H9 (cell line): ENCODE measurements around the gene PLXNA4. TPM values are rescaled to one million over a fixed set of nuclear protein-coding genes. Genes with fewer than 3 reads are reported as not detected.

Experiments
- DNase-seq: peaks from one replicate; pipeline ENCODE4 v3.0.0-alpha.2; 2017
- H2AFZ ChIP-seq: one replicate; pipeline ENCODE4 v1.6.1; 2013; ENCODE audit warnings: mild to moderate bottlenecking, low read length, control low read depth, moderate library complexity
- H2AK5ac ChIP-seq: 2 replicates; pipeline ENCODE4 v1.6.1; 2013; ENCODE audit warnings: low read length, control low read depth, mixed read lengths; ENCODE audit not compliant: insufficient read length
- H2BK120ac ChIP-seq: one replicate; pipeline ENCODE4 v1.6.1; 2013; ENCODE audit warnings: low read depth, mild to moderate bottlenecking, low read length, control low read depth, inconsistent platforms; ENCODE audit not compliant: poor library complexity, severe bottlenecking
- H2BK12ac ChIP-seq: 2 replicates; pipeline ENCODE4 v1.6.1; 2013; ENCODE audit warnings: low read length, control low read depth, mixed read lengths, low read depth; ENCODE audit not compliant: insufficient read length
- H2BK15ac ChIP-seq: 2 replicates; pipeline ENCODE4 v1.6.1; 2013; ENCODE audit warnings: low read depth, low read length, control low read depth
- H2BK20ac ChIP-seq: one replicate; pipeline ENCODE4 v1.6.1; 2013; ENCODE audit warnings: low read depth, mild to moderate bottlenecking, low read length, control low read depth, inconsistent platforms; ENCODE audit not compliant: poor library complexity, severe bottlenecking
- H2BK5ac ChIP-seq: 2 replicates; pipeline ENCODE4 v1.6.1; 2013; ENCODE audit warnings: low read length, control low read depth, mixed read lengths; ENCODE audit not compliant: insufficient read length
- H3K14ac ChIP-seq: 2 replicates; pipeline ENCODE4 v1.6.1; 2013; ENCODE audit warnings: low read length, control low read depth; ENCODE audit not compliant: insufficient read depth
- H3K18ac ChIP-seq: 2 replicates; pipeline ENCODE4 v1.6.1; 2013; ENCODE audit warnings: low read depth, mild to moderate bottlenecking, mixed read lengths, low read length, control low read depth; ENCODE audit not compliant: insufficient read length
- H3K23ac ChIP-seq: 2 replicates; pipeline ENCODE4 v1.6.1; 2013; ENCODE audit warnings: low read length, control low read depth, mixed read lengths, low read depth; ENCODE audit not compliant: insufficient read length
- H3K23me2 ChIP-seq: 2 replicates; pipeline ENCODE4 v1.6.1; 2013; ENCODE audit warnings: low read depth, mild to moderate bottlenecking, mixed read lengths, low read length, control low read depth; ENCODE audit not compliant: insufficient read length, poor library complexity, severe bottlenecking
- H3K27ac ChIP-seq: 2 replicates; pipeline ENCODE4 v1.5.1; 2013; ENCODE audit warnings: low read length, control low read depth, mixed read lengths, low read depth; ENCODE audit not compliant: insufficient read length
- H3K27me3 ChIP-seq: 2 replicates; pipeline ENCODE4 v1.6.1; 2013; ENCODE audit warnings: low read length, control low read depth, inconsistent platforms; ENCODE audit not compliant: insufficient read depth
- H3K4ac ChIP-seq: 2 replicates; pipeline ENCODE4 v1.6.1; 2013; ENCODE audit warnings: low read depth, mild to moderate bottlenecking, control low read depth, inconsistent platforms, low read length, moderate library complexity
- H3K4me1 ChIP-seq: 2 replicates; pipeline ENCODE4 v1.6.1; 2013; ENCODE audit warnings: low read length, control low read depth, inconsistent platforms; ENCODE audit not compliant: insufficient read depth
- H3K4me2 ChIP-seq: 2 replicates; pipeline ENCODE4 v1.6.1; 2013; ENCODE audit warnings: low read length, control low read depth, mixed read lengths; ENCODE audit not compliant: insufficient read length, insufficient read depth
- H3K56ac ChIP-seq: 2 replicates; pipeline ENCODE4 v1.6.1; 2013; ENCODE audit warnings: low read depth, mild to moderate bottlenecking, mixed read lengths, low read length, control low read depth; ENCODE audit not compliant: insufficient read length
- H3K79me1 ChIP-seq: 2 replicates; pipeline ENCODE4 v1.6.1; 2013; ENCODE audit warnings: low read depth, mild to moderate bottlenecking, moderate library complexity, low read length, control low read depth, inconsistent platforms; ENCODE audit not compliant: insufficient read depth, poor library complexity, severe bottlenecking
- H3K79me2 ChIP-seq: 2 replicates; pipeline ENCODE4 v1.6.1; 2013; ENCODE audit warnings: low read length, control low read depth, inconsistent platforms; ENCODE audit not compliant: insufficient read depth
- H3K9ac ChIP-seq: 2 replicates; pipeline ENCODE4 v1.6.1; 2013; ENCODE audit warnings: low read length, control low read depth, mixed read lengths; ENCODE audit not compliant: insufficient read length; ENCODE audit errors: extremely low read depth
- H3K9me3 ChIP-seq: one replicate; pipeline ENCODE4 v1.6.1; 2013; ENCODE audit warnings: low read depth, low read length, inconsistent platforms; ENCODE audit not compliant: control insufficient read depth
- H3T11ph ChIP-seq: one replicate; pipeline ENCODE4 v1.6.1; 2013; ENCODE audit warnings: mild to moderate bottlenecking, low read length, control low read depth, inconsistent platforms
- H4K20me1 ChIP-seq: one replicate; pipeline ENCODE4 v1.6.1; 2013; ENCODE audit not compliant: control insufficient read depth, insufficient read length, insufficient read depth
- H4K5ac ChIP-seq: 2 replicates; pipeline ENCODE4 v1.6.1; 2013; ENCODE audit warnings: low read depth, mild to moderate bottlenecking, mixed read lengths, low read length, control low read depth; ENCODE audit not compliant: insufficient read length
- H4K8ac ChIP-seq: replicated peaks from 2 replicates; pipeline ENCODE4 v1.6.1; 2013; ENCODE audit warnings: low read length, control low read depth, mixed read lengths, low read depth; ENCODE audit not compliant: insufficient read length
- H4K91ac ChIP-seq: 2 replicates; pipeline ENCODE4 v1.6.1; 2013; ENCODE audit warnings: low read depth, mild to moderate bottlenecking, moderate library complexity, mixed read lengths, low read length, control low read depth; ENCODE audit not compliant: insufficient read length
- H3K27ac Mint-ChIP-seq, 3 experiments: 2 replicates in 2 of 3; 3 replicates in 1 of 3; pipeline ENCODE4 v1.8.0; 2020 to 2021; ENCODE audit warnings: mixed read lengths in 3 of 3, mild to moderate bottlenecking in 1 of 3, moderate library complexity in 1 of 3
- H3K27me3 Mint-ChIP-seq: 2 replicates; pipeline ENCODE4 v1.8.0; 2021; ENCODE audit warnings: low read depth, mild to moderate bottlenecking, moderate library complexity, mixed read lengths
- H3K36me3 Mint-ChIP-seq, 3 experiments: 2 replicates in 2 of 3; 3 replicates in 1 of 3; pipeline ENCODE4 v1.8.0; 2020 to 2021; ENCODE audit warnings: low read depth in 3 of 3, mixed read lengths in 3 of 3; ENCODE audit not compliant: insufficient read depth in 1 of 3
- H3K4me1 Mint-ChIP-seq, 2 experiments: 2 replicates each; pipeline ENCODE4 v1.8.0; 2020; ENCODE audit warnings: mixed read lengths in 2 of 2
- H3K4me3 Mint-ChIP-seq, 2 experiments: 2 replicates in 1 of 2; 3 replicates in 1 of 2; pipeline ENCODE4 v1.8.0; 2020 to 2021; ENCODE audit warnings: mild to moderate bottlenecking in 2 of 2, mixed read lengths in 2 of 2, moderate library complexity in 1 of 2
- H3K9me3 Mint-ChIP-seq, 2 experiments: 2 replicates in 1 of 2; 3 replicates in 1 of 2; pipeline ENCODE4 v1.8.0; 2020; ENCODE audit warnings: mild to moderate bottlenecking in 2 of 2, mixed read lengths in 2 of 2, moderate library complexity in 1 of 2
- WGBS: extraction: QIAGEN DNeasy Blood & Tissue Kit; methylation state at CpG from one replicate; pipeline ENCODE4 v1.1.7; 2013; ENCODE audit warnings: missing lambda C conversion rate, low lambda C conversion rate, mixed read lengths; ENCODE audit not compliant: insufficient read length; ENCODE audit errors: extremely low coverage; 5-methylcytosine and 5-hydroxymethylcytosine counted together
- total RNA-seq: library from RNA; stranded (reverse); gene quantifications from 2 replicates; pipeline ENCODE4 v1.2.1, GENCODE V29; 2021
- TF ChIP-seq, protein P1 (sequence below): fragments of 200-600 bp; sonication (generic); conservative IDR thresholded peaks from 3 replicates; pipeline ENCODE4 v1.8.0; 2021; ENCODE audit warnings: antibody characterized with exemption, mild to moderate bottlenecking

PLXNA4 gene
- total RNA-seq, 1 experiment from 2014 or later = 0.35 TPM

DNA sequence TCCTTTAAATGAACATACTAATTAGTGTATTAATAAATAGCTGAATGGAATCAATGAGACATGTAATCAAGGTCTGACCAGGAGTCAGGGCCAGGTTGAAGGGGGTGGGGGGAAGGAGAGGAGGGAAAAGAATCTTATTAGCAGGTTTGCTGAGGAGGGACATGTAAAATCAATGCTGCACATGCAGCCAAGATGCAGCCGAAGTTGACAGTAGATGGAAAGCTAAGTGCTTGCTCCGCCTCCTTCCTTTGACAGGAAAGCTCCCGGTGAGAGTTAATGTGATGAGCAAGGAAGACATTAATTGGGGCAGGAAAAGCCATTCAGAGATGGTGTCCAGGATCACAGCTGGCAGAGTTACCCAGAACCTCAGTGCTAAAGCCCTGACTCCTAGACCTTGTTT lies 24.4 kb downstream of the PLXNA4 start:
- H3K4ac ChIP-seq = no peak overlapping the region
- H3K27ac ChIP-seq = no peak overlapping the region
- no peak overlapping the region for H2BK12ac ChIP-seq
- H2AK5ac ChIP-seq = no peak overlapping the region
- whole genome bisulfite sequencing = no CpG with 5 or more reads among the region's 3 CpGs
- H3K79me2 ChIP-seq = no peaks in the 10 kb centered on the region
- H3K23me2 ChIP-seq = no peaks in the 10 kb centered on the region
- H3K27me3 ChIP-seq = no peaks in the 10 kb centered on the region
- H3K18ac ChIP-seq = no peak overlapping the region
- H3K9ac ChIP-seq = no peak overlapping the region
- H2BK120ac ChIP-seq = no peak overlapping the region
- no peak overlapping the region for H2BK15ac ChIP-seq
- H3T11ph ChIP-seq = no peak overlapping the region
- H3K4me3 Mint-ChIP-seq = no peak overlapping the region
- peaks cover 12 to 21% of the 10 kb centered on the region in 2 experiments for H3K9me3 Mint-ChIP-seq
- no peak overlapping the region for H3K27ac Mint-ChIP-seq
- TF ChIP-seq, protein P1, sequence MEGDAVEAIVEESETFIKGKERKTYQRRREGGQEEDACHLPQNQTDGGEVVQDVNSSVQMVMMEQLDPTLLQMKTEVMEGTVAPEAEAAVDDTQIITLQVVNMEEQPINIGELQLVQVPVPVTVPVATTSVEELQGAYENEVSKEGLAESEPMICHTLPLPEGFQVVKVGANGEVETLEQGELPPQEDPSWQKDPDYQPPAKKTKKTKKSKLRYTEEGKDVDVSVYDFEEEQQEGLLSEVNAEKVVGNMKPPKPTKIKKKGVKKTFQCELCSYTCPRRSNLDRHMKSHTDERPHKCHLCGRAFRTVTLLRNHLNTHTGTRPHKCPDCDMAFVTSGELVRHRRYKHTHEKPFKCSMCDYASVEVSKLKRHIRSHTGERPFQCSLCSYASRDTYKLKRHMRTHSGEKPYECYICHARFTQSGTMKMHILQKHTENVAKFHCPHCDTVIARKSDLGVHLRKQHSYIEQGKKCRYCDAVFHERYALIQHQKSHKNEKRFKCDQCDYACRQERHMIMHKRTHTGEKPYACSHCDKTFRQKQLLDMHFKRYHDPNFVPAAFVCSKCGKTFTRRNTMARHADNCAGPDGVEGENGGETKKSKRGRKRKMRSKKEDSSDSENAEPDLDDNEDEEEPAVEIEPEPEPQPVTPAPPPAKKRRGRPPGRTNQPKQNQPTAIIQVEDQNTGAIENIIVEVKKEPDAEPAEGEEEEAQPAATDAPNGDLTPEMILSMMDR = no peak
- H3K14ac ChIP-seq = no peak overlapping the region
- H3K79me1 ChIP-seq = no peaks in the 10 kb centered on the region
- no peak overlapping the region for H4K91ac ChIP-seq
- no peak overlapping the region for H3K23ac ChIP-seq
- no peak overlapping the region for H2BK5ac ChIP-seq
- H3K27me3 Mint-ChIP-seq = peaks cover 79% of the 10 kb centered on the region
- no peak overlapping the region for H2AFZ ChIP-seq
- no peak overlapping the region for H4K8ac ChIP-seq
- H3K4me1 ChIP-seq = no peaks in the 10 kb centered on the region; the same call in 1 of the 2 replicates
- peaks cover 8 to 13% (median 12%) of the 10 kb centered on the region in 3 experiments; a peak in 6 of 7 replicates for H3K36me3 Mint-ChIP-seq
- no peak for DNase-seq
- no peak overlapping the region for H3K56ac ChIP-seq
- no peaks in the 10 kb centered on the region for H4K20me1 ChIP-seq
- H2BK20ac ChIP-seq = no peak overlapping the region
- peaks cover 10 to 14% of the 10 kb centered on the region in 2 experiments; a peak in 2 of 4 replicates for H3K4me1 Mint-ChIP-seq
- H3K9me3 ChIP-seq = no peaks in the 10 kb centered on the region
- H3K4me2 ChIP-seq = no peak overlapping the region
- H4K5ac ChIP-seq = no peak overlapping the region
